T-cell (primary cell): ENCODE results near the gene GFOD1. TPM values are rescaled to one million over a fixed set of nuclear protein-coding genes. Genes with fewer than 3 reads are reported as not detected.

Experiments
- ATAC-seq, 4 experiments: fragments of 200-7000 bp in 3 of 4; fragments of 150-1000 bp in 1 of 4; cut with Tn5 transposase; replicated peaks in 1 of 4; 1 replicate in 3 of 4; 2 replicates in 1 of 4; pipeline ENCODE4 v1.10.0; 2021; ENCODE audit warnings: moderate library complexity in 3 of 4, mild to moderate bottlenecking in 2 of 4, moderate number of reproducible peaks in 1 of 4
- CTCF ChIA-PET, 2 donors: fragments of 300-600 bp; sonication (Branson Sonifier 250); formaldehyde crosslinking; loops; one replicate each; lab custom pipeline; 2022; ENCODE audit warnings: antibody characterized with exemption in 2 of 2; lab: Charles Lee
- POLR2A ChIA-PET, 2 donors: fragments of 300-600 bp; sonication (Branson Sonifier 250); formaldehyde crosslinking; loops; one replicate each; lab custom pipeline; 2022; ENCODE audit warnings: antibody characterized with exemption in 2 of 2; lab: Charles Lee
- DNase-seq, 35 experiments: peaks; one replicate each; pipeline versions ENCODE4 v3.0.0 to v3.0.0-alpha.2; 2013 to 2023
- H3K27ac ChIP-seq: one replicate; pipeline ENCODE4 v1.5.1; 2013; ENCODE audit warnings: low read length
- H3K27me3 ChIP-seq, 2 experiments: replicated peaks in 1 of 2; 1 replicate in 1 of 2; 2 replicates in 1 of 2; pipeline versions ENCODE4 v1.6.1 to v1.7.0; 2013; ENCODE audit warnings: low read length in 1 of 2, mixed read lengths in 1 of 2; ENCODE audit not compliant: control insufficient read depth in 2 of 2, insufficient read depth in 2 of 2; ENCODE audit errors: extremely low read depth in 1 of 2
- H3K36me3 ChIP-seq, 2 donors: 1 replicate in 1 of 2; 2 replicates in 1 of 2; pipeline versions ENCODE4 v1.6.1 to v1.7.0; 2013; ENCODE audit warnings: low read length in 1 of 2; ENCODE audit not compliant: control insufficient read depth in 2 of 2, insufficient read depth in 1 of 2; ENCODE audit errors: extremely low read depth in 1 of 2
- H3K4me1 ChIP-seq, 2 experiments: 1 replicate in 1 of 2; 2 replicates in 1 of 2; pipeline versions ENCODE4 v1.6.1 to v1.7.0; 2013; ENCODE audit warnings: low read length in 2 of 2, mixed read lengths in 1 of 2; ENCODE audit not compliant: insufficient read depth in 2 of 2, control insufficient read depth in 1 of 2; ENCODE audit errors: extremely low read depth in 1 of 2
- H3K4me3 ChIP-seq, 2 donors: 1 replicate in 1 of 2; 2 replicates in 1 of 2; pipeline versions ENCODE4 v1.5.1 to v1.7.0; 2013; ENCODE audit warnings: mild to moderate bottlenecking in 2 of 2, low read length in 1 of 2, moderate library complexity in 1 of 2; ENCODE audit not compliant: control insufficient read depth in 1 of 2; ENCODE audit errors: extremely low read depth in 1 of 2
- H3K9me3 ChIP-seq: 2 replicates; pipeline ENCODE4 v1.7.0; 2013
- H3K27ac Mint-ChIP-seq, 2 donors: one replicate each; pipeline ENCODE4 v1.8.0; 2020 to 2021; ENCODE audit warnings: mild to moderate bottlenecking in 2 of 2, mixed read lengths in 2 of 2
- H3K27me3 Mint-ChIP-seq, 2 donors: one replicate each; pipeline ENCODE4 v1.8.0; 2021 to 2022; ENCODE audit warnings: mixed read lengths in 2 of 2
- H3K36me3 Mint-ChIP-seq: one replicate; pipeline ENCODE4 v1.8.0; 2021; ENCODE audit warnings: mixed read lengths
- H3K4me1 Mint-ChIP-seq, 3 donors: one replicate each; pipeline ENCODE4 v1.8.0; 2020 to 2022; ENCODE audit warnings: mixed read lengths in 3 of 3, mild to moderate bottlenecking in 1 of 3
- H3K4me3 Mint-ChIP-seq, 3 donors: one replicate each; pipeline ENCODE4 v1.8.0; 2020 to 2022; ENCODE audit warnings: mild to moderate bottlenecking in 3 of 3, mixed read lengths in 3 of 3, moderate library complexity in 3 of 3
- H3K9me3 Mint-ChIP-seq, 3 donors: one replicate each; pipeline ENCODE4 v1.8.0; 2020 to 2022; ENCODE audit warnings: mixed read lengths in 3 of 3
- WGBS: methylation state at CpG from one replicate; pipeline ENCODE4 v1.1.5; 2013; ENCODE audit warnings: missing lambda C conversion rate; ENCODE audit not compliant: insufficient coverage; 5-methylcytosine and 5-hydroxymethylcytosine counted together
- total RNA-seq, 35 experiments: library from RNA in 6 of 35; stranded (reverse) in 6 of 35; fragments of 120-200 nt in 1 of 35; gene quantifications; one replicate each; pipeline versions ENCODE4 v1.2.1 to v1.2.4 and lab custom pipeline; 2013 to 2026

GFOD1 gene
- total RNA-seq, 5 donors from 2014 or later (not counting 1 experiment from before 2014, with no cell fraction given), result 1.9 to 3.2 (median 2.3) TPM

DNA sequence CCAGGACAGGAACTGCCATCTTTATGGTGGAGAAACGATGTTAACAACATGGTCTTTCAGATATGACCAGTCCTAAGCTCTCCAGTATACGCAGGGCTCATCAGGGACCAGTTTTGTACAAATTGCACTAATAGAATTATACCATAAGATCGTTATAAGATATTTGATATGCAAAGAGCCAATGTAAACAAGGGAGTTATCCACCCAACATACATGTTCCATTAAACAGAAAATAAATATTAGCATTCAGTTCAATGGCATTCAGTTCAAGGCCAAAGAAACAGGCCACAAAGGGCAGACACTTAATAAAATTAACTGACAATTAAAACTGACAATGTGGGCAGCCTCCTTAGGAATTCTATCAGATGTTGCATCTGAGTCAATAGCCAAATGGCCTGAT is 2.6 kb downstream of the GFOD1 start:
- Mint-ChIP-seq H3K4me1 (peaks cover 27 to 39% (median 39%) of the 10 kb centered on the region in 3 donors), H3K9me3 (no peaks in the 10 kb centered on the region), H3K27me3 (peaks cover 10 to 17% of the 10 kb centered on the region in 2 donors), H3K36me3 (no peaks in the 10 kb centered on the region), H3K4me3 (peak overlapping the region in 2 of 3 donors; percentile 46 to 94), H3K27ac (no peak overlapping the region)
- Histone ChIP-seq H3K9me3 (no peaks in the 10 kb centered on the region), H3K27me3 (peaks cover 0 to 19% of the 10 kb centered on the region in 2 experiments), H3K27ac (no peak overlapping the region), H3K4me1 (peaks cover 12 to 37% of the 10 kb centered on the region in 2 experiments), H3K36me3 (no peaks in the 10 kb centered on the region), H3K4me3 (no peak overlapping the region)
- DNase-seq (no peak), ATAC-seq (no peak)
- no CpG with 5 or more reads among the region's 3 CpGs for WGBS
- POLR2A ChIA-PET, result no interaction called here
- CTCF ChIA-PET, result interaction anchor here in 1 of 2 donors (0.9 to 2.6 kb wide), 2 partner anchors 53 to 90 kb away, joined by 4 to 10 read pairs; partner anchors contain the start of gene SIRT5

DNA sequence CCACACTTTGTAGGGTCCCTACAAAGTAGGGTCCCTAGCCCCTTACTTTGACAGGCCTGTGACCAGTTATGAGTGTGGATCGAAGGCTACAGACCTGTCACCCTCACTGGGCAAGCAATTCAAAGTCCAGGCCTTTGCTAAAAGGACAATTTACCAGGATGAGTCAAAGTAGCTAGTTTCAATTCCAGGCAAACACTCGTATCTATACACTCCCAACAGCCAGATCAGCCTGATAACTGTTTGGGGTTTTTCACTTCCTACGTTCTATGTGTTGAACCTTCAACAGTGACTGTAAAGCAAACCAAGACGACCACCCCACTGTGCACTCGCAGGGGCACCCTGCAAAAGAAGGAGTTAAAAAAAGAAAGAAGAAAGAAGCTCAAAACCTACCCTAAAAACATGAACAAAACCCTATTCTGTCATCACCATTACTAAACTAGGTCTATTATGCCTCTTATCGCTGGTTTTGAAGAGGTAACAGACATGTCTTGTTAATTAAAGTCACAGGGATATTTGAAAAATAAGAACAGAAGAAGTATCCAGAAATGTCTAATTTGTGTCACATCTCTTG is 3.2 kb downstream of the GFOD1 start:
- peaks cover 27 to 43% (median 39%) of the 10 kb centered on the region in 3 donors for H3K4me1 Mint-ChIP-seq
- Histone ChIP-seq H3K27me3 (peaks cover 0 to 19% of the 10 kb centered on the region in 2 experiments), H3K9me3 (no peaks in the 10 kb centered on the region), H3K4me3 (no peak overlapping the region), H3K36me3 (no peaks in the 10 kb centered on the region), H3K27ac (no peak overlapping the region), H3K4me1 (peaks cover 12 to 37% of the 10 kb centered on the region in 2 experiments)
- no CpG with 5 or more reads among the region's 6 CpGs for WGBS
- no peak for DNase-seq
- ChIA-PET CTCF (interaction anchor here (0.6 to 2.6 kb wide), 2 partner anchors 91 to 147 kb away, joined by 3 to 10 read pairs; partner anchors contain the start of gene SIRT5 (in 1 of the 2)), POLR2A (no interaction called here)
- H3K27ac Mint-ChIP-seq, result peak overlapping the region; percentile 13 to 50
- no peaks in the 10 kb centered on the region for H3K9me3 Mint-ChIP-seq
- peaks cover 4% of the 10 kb centered on the region for H3K36me3 Mint-ChIP-seq
- H3K4me3 Mint-ChIP-seq, result peak overlapping the region in 2 of 3 donors; percentile 46 to 94
- ATAC-seq, result no peak
- peaks cover 10 to 17% of the 10 kb centered on the region in 2 donors for H3K27me3 Mint-ChIP-seq

DNA sequence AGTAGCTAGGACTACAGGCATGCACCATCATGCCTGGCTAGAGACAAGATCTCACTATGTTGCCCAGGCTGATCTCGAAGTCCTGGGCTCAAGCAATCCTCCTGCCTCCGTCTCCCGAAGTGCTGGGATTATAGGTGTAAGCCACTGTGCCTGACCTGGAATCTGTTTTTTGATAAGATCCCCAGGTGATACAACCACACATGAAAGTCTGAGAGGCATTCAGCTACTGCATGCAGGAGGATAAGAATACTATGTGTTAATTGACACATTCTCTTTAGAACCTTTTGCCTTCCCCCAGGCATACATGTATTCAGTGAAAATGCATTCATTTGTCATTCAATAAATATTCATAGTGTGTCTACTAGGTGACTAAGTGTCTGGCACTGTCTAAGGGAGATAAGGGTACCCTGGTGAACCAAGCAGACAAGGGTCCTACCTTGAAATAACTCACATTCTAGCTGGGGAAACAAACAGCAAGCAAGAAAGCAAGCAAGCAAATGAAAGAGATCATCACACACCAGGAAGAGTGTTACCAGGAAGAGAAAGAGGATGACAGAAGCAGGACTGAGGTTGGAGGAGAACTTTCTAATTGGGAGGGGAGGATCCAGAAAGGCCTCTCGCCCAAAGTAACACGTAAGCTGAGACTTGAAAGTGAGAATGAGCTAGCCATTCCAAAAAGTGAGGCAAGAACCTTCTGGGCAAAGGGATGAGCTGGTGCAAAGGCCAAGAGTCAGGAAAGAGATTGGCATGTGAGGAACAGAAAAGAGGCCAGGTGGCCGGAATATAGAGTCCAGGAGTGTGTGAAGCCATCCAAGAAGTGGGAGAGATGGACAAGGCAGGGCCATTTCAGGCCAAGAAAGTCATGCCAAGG is 6.5 kb downstream of the GFOD1 start:
- POLR2A ChIA-PET, result no interaction called here
- 94% methylated on average over 4 of the region's 6 CpGs for WGBS
- ATAC-seq, result no peak

DNA sequence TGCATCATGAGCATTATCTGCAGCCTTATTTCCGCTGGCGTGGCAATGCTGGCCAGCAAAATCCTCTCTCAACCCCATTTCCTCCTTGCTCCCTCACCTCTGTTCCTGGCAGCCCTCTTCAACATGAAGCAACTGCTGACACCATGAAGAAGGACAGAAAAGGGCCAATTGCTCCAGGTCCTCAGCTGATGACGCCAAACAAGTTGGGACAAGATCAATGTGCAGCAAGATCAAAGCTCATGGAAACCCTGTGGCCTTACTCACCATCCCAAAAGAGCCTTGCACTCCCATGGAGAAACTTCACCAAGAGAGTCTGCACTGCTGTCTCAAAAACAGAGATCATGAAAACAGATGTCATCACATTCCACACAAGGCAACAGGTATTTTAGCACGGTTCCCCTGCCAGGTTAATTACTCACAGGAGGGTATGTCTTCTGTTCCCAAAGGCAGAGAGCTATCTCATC is 7.4 kb downstream of the GFOD1 start:
- ATAC-seq, result no peak
- 100% methylated on average over 3 of the region's 4 CpGs for WGBS

More for the DNA sequence above, 6.5 kb downstream of the GFOD1 start:
- Histone ChIP-seq H3K9me3 (no peaks in the 10 kb centered on the region), H3K27me3 (peaks cover 0 to 9% of the 10 kb centered on the region in 2 experiments), H3K4me1 (peaks cover 9 to 24% of the 10 kb centered on the region in 2 experiments), H3K4me3 (no peak overlapping the region), H3K27ac (no peak overlapping the region), H3K36me3 (no peaks in the 10 kb centered on the region)
- DNase-seq, result no peak
- H3K36me3 Mint-ChIP-seq, result peaks cover 4% of the 10 kb centered on the region
- CTCF ChIA-PET, result no interaction called here
- no peaks in the 10 kb centered on the region for H3K9me3 Mint-ChIP-seq
- H3K4me1 Mint-ChIP-seq, result peaks cover 17 to 32% (median 29%) of the 10 kb centered on the region in 3 donors
- H3K27ac Mint-ChIP-seq, result no peak overlapping the region
- peaks cover 10 to 16% of the 10 kb centered on the region in 2 donors for H3K27me3 Mint-ChIP-seq
- no peak overlapping the region for H3K4me3 Mint-ChIP-seq

DNA sequence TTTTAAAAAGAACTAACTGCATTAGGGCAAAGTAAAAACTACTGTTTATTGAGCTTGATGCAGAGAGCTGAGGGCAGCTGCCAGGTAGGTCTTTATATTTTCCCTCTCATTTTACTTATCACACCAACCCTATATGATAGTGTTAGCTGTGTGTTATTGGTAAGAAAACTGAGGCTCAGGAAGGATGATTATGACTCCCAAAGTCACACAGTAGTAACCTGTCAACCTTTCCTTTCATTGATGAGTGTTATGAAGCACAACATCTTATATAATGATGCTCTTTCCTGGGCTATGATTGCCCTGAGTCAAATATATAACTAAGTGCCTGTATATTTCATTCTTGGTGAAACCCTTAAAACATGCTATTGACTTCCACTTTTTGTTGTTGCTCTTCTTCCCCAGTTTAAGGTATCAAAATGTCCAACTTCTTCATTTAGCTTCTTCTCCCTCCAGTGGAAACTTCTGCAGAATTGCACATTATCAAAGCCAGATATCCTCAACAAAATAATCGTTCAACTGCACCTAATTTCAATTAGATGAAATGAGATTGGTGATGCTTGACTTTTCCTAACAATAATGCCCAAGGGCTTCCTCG is 8.1 kb downstream of the GFOD1 start:
- no peak overlapping the region for H3K4me3 Mint-ChIP-seq
- peaks cover 4% of the 10 kb centered on the region for H3K36me3 Mint-ChIP-seq
- DNase-seq, result no peak
- ChIA-PET POLR2A (interaction anchor here in 1 of 2 donors (0.7 kb wide), 1 partner anchor 553 kb away, joined by 4 read pairs; no protein-coding TSS in a partner anchor), CTCF (interaction anchor here in 1 of 2 donors (0.7 kb wide), 1 partner anchor 25 kb away, joined by 5 read pairs; no protein-coding TSS in a partner anchor)
- Histone ChIP-seq H3K4me3 (no peak overlapping the region), H3K9me3 (no peaks in the 10 kb centered on the region), H3K27me3 (peaks cover 0 to 6% of the 10 kb centered on the region in 2 experiments), H3K27ac (no peak overlapping the region), H3K4me1 (peaks cover 0 to 15% of the 10 kb centered on the region in 2 experiments), H3K36me3 (no peaks in the 10 kb centered on the region)
- peaks cover 8 to 9% of the 10 kb centered on the region in 2 donors for H3K27me3 Mint-ChIP-seq
- no CpG with 5 or more reads among the region's 2 CpGs for WGBS
- no peak overlapping the region for H3K27ac Mint-ChIP-seq
- no peaks in the 10 kb centered on the region for H3K9me3 Mint-ChIP-seq
- no peak for ATAC-seq
- peaks cover 7 to 20% (median 18%) of the 10 kb centered on the region in 3 donors for H3K4me1 Mint-ChIP-seq

More for the DNA sequence above, 7.4 kb downstream of the GFOD1 start:
- Histone ChIP-seq H3K4me3 (no peak overlapping the region), H3K9me3 (no peaks in the 10 kb centered on the region), H3K27ac (no peak overlapping the region), H3K4me1 (peaks cover under 1 to 19% of the 10 kb centered on the region in 2 experiments), H3K36me3 (no peaks in the 10 kb centered on the region), H3K27me3 (peaks cover 0 to 6% of the 10 kb centered on the region in 2 experiments)
- no peaks in the 10 kb centered on the region for H3K9me3 Mint-ChIP-seq
- ChIA-PET POLR2A (no interaction called here), CTCF (no interaction called here)
- H3K36me3 Mint-ChIP-seq, result peaks cover 4% of the 10 kb centered on the region
- no peak overlapping the region for H3K27ac Mint-ChIP-seq
- peaks cover 10 to 24% (median 22%) of the 10 kb centered on the region in 3 donors for H3K4me1 Mint-ChIP-seq
- peaks cover 10% of the 10 kb centered on the region in 2 donors for H3K27me3 Mint-ChIP-seq
- no peak for DNase-seq
- no peak overlapping the region for H3K4me3 Mint-ChIP-seq
